Activated T-cell treated with anti-CD3 and anti-CD28 coated beads, Interleukin-2, amount 50 U/mL, for 72 hours (primary cell): Measurements from ENCODE around the gene SETSIP. TPM values are rescaled to one million over a fixed set of nuclear protein-coding genes. Genes with fewer than 3 reads are reported as not detected.
"Not testable (repeated sequence)": the region's sequence is repeated elsewhere in the genome, so short reads cannot be mapped to it uniquely, and the experiment has no call there.

ENCODE experiments used
- ATAC-seq, 2 donors: fragments of 150-1000 bp; cut with Tn5 transposase; replicated peaks in 1 of 2; 2 replicates each; pipeline ENCODE4 v1.10.0; 2021; ENCODE audit warnings: moderate library complexity in 2 of 2, mild to moderate bottlenecking in 1 of 2
- DNase-seq, 2 donors: peaks; one replicate each; pipeline ENCODE4 v3.0.0; 2021 to 2022; ENCODE audit warnings: mixed read lengths in 1 of 2
- H3K27ac Mint-ChIP-seq: one replicate; pipeline ENCODE4 v1.8.0; 2022; ENCODE audit warnings: mild to moderate bottlenecking, moderate library complexity, mixed read lengths
- H3K27me3 Mint-ChIP-seq: one replicate; pipeline ENCODE4 v1.8.0; 2022; ENCODE audit warnings: low read depth, mixed read lengths
- H3K36me3 Mint-ChIP-seq, 2 donors: one replicate each; pipeline ENCODE4 v1.8.0; 2022; ENCODE audit warnings: mixed read lengths in 2 of 2, mild to moderate bottlenecking in 1 of 2; ENCODE audit not compliant: insufficient read depth in 2 of 2
- H3K4me1 Mint-ChIP-seq: one replicate; pipeline ENCODE4 v1.8.0; 2022; ENCODE audit warnings: low read depth, mixed read lengths
- H3K4me3 Mint-ChIP-seq, 2 donors: one replicate each; pipeline ENCODE4 v1.8.0; 2022; ENCODE audit warnings: mild to moderate bottlenecking in 2 of 2, mixed read lengths in 2 of 2, moderate library complexity in 2 of 2
- H3K9me3 Mint-ChIP-seq, 2 donors: one replicate each; pipeline ENCODE4 v1.8.0; 2022; ENCODE audit warnings: mixed read lengths in 2 of 2
- total RNA-seq, 2 donors: library from RNA; stranded (reverse); gene quantifications; one replicate each; pipeline ENCODE4 v1.2.3, GENCODE V29; 2022

The SETSIP gene
- total RNA-seq, 2 donors from 2014 or later = not detected

GRCh38 chr1:92081031-92081430 is 5.8 kb upstream of the SETSIP start:
- H3K36me3 Mint-ChIP-seq = peaks cover 3 to 8% of the 10 kb centered on the region in 2 donors
- no peak for DNase-seq
- ATAC-seq = no peak
- H3K4me1 Mint-ChIP-seq = peaks cover 18% of the 10 kb centered on the region
- H3K27ac Mint-ChIP-seq = no peak overlapping the region
- H3K9me3 Mint-ChIP-seq = peaks cover 0 to 4% of the 10 kb centered on the region in 2 donors
- peak overlapping the region; percentile 93 to 95 for H3K4me3 Mint-ChIP-seq
- H3K27me3 Mint-ChIP-seq = no peaks in the 10 kb centered on the region

- H3K9me3 Mint-ChIP-seq = peaks cover 0 to 1% of the 10 kb centered on the region in 2 donors
Measured at GRCh38 chr1:92080128-92080985, 5.1 kb upstream of the SETSIP start, which contains the start of gene BTBD8. Gene BTBD8 (plus strand): TSS chr1:92080345. CDS start chr1:92080572, 227 bp downstream.

GRCh38 chr1:92079441-92079840 is 4.2 kb upstream of the SETSIP start:
- no peaks in the 10 kb centered on the region for H3K27me3 Mint-ChIP-seq
- DNase-seq (no peak), ATAC-seq (no peak)
- no peaks in the 10 kb centered on the region for H3K9me3 Mint-ChIP-seq
- peaks cover 18% of the 10 kb centered on the region for H3K4me1 Mint-ChIP-seq
- H3K36me3 Mint-ChIP-seq = peaks cover 0 to 2% of the 10 kb centered on the region in 2 donors
- no peak overlapping the region for H3K27ac Mint-ChIP-seq
- H3K4me3 Mint-ChIP-seq = peak overlapping the region; percentile 93 to 95

More at GRCh38 chr1:92080128-92080985, 5.1 kb upstream of the SETSIP start, which contains the start of gene BTBD8:
- peaks cover 18% of the 10 kb centered on the region for H3K4me1 Mint-ChIP-seq
- ATAC-seq = peak; percentile 94 to 96
- peak within 1 kb of the TSS; percentile 91 for H3K27ac Mint-ChIP-seq
- H3K27me3 Mint-ChIP-seq = no peaks in the 10 kb centered on the region
- peak; percentile 90 to 91 for DNase-seq
- peak within 1 kb of the TSS; percentile 93 to 95 for H3K4me3 Mint-ChIP-seq
- H3K36me3 Mint-ChIP-seq = peaks cover 0 to 5% of the 10 kb centered on the region in 2 donors

GRCh38 chr1:92078077-92078476 is 2.9 kb upstream of the SETSIP start:
- not testable (repeated sequence) for H3K27ac Mint-ChIP-seq, H3K27me3 Mint-ChIP-seq, H3K9me3 Mint-ChIP-seq, DNase-seq, H3K4me3 Mint-ChIP-seq, H3K36me3 Mint-ChIP-seq, ATAC-seq
- H3K4me1 Mint-ChIP-seq = peaks cover 18% of the 10 kb centered on the region

- ATAC-seq (no peak), DNase-seq (no peak)
- H3K9me3 Mint-ChIP-seq = no peaks in the 10 kb centered on the region
- no peak overlapping the region for H3K27ac Mint-ChIP-seq
- H3K36me3 Mint-ChIP-seq = no peaks in the 10 kb centered on the region
- H3K27me3 Mint-ChIP-seq = no peaks in the 10 kb centered on the region
- no peak overlapping the region for H3K4me3 Mint-ChIP-seq
- peaks cover 6% of the 10 kb centered on the region for H3K4me1 Mint-ChIP-seq
Measured at GRCh38 chr1:92076363-92076762, 1.2 kb upstream of the SETSIP start.

GRCh38 chr1:92074446-92074845 is 765 bp downstream of the SETSIP start:
- H3K4me3 Mint-ChIP-seq, H3K27ac Mint-ChIP-seq, DNase-seq, ATAC-seq, H3K4me1 Mint-ChIP-seq, H3K27me3 Mint-ChIP-seq, H3K9me3 Mint-ChIP-seq, H3K36me3 Mint-ChIP-seq: not testable (repeated sequence)

GRCh38 chr1:92070892-92071291 is 4.3 kb downstream of the SETSIP start:
- H3K4me3 Mint-ChIP-seq = no peak overlapping the region
- H3K4me1 Mint-ChIP-seq = no peaks in the 10 kb centered on the region
- ATAC-seq (no peak), DNase-seq (no peak)
- no peaks in the 10 kb centered on the region for H3K9me3 Mint-ChIP-seq
- no peaks in the 10 kb centered on the region for H3K36me3 Mint-ChIP-seq
- H3K27me3 Mint-ChIP-seq = no peaks in the 10 kb centered on the region
- no peak overlapping the region for H3K27ac Mint-ChIP-seq

GRCh38 chr1:92066321-92066720 is 8.9 kb downstream of the SETSIP start:
- Mint-ChIP-seq H3K4me3 (no peak overlapping the region), H3K9me3 (no peaks in the 10 kb centered on the region), H3K4me1 (no peaks in the 10 kb centered on the region), H3K27ac (no peak overlapping the region), H3K36me3 (no peaks in the 10 kb centered on the region), H3K27me3 (no peaks in the 10 kb centered on the region)
- DNase-seq (no peak), ATAC-seq (no peak)

GRCh38 chr1:92065042-92065441 is 10.2 kb downstream of the SETSIP start:
- ATAC-seq (no peak), DNase-seq (no peak)
- no peak overlapping the region for H3K27ac Mint-ChIP-seq
- no peaks in the 10 kb centered on the region for H3K27me3 Mint-ChIP-seq
- H3K9me3 Mint-ChIP-seq = no peaks in the 10 kb centered on the region
- no peaks in the 10 kb centered on the region for H3K36me3 Mint-ChIP-seq
- no peaks in the 10 kb centered on the region for H3K4me1 Mint-ChIP-seq
- no peak overlapping the region for H3K4me3 Mint-ChIP-seq

- H3K9me3 Mint-ChIP-seq = no peaks in the 10 kb centered on the region
- no peak overlapping the region for H3K27ac Mint-ChIP-seq
- ATAC-seq (no peak), DNase-seq (no peak)
- H3K36me3 Mint-ChIP-seq = no peaks in the 10 kb centered on the region
- no peaks in the 10 kb centered on the region for H3K4me1 Mint-ChIP-seq
- H3K4me3 Mint-ChIP-seq = no peak overlapping the region
- peaks cover 5% of the 10 kb centered on the region for H3K27me3 Mint-ChIP-seq
Measured at GRCh38 chr1:92051948-92052347, 23.3 kb downstream of the SETSIP start.

GRCh38 chr1:92045766-92046495 is 29.3 kb downstream of the SETSIP start:
- ATAC-seq = no peak
- H3K9me3 Mint-ChIP-seq = no peaks in the 10 kb centered on the region
- H3K36me3 Mint-ChIP-seq = no peaks in the 10 kb centered on the region
- H3K4me3 Mint-ChIP-seq = no peak overlapping the region
- no peak for DNase-seq
- H3K4me1 Mint-ChIP-seq = no peaks in the 10 kb centered on the region
- H3K27me3 Mint-ChIP-seq = no peaks in the 10 kb centered on the region
- no peak overlapping the region for H3K27ac Mint-ChIP-seq

- Mint-ChIP-seq H3K4me3 (no peak overlapping the region), H3K9me3 (no peaks in the 10 kb centered on the region), H3K27ac (no peak overlapping the region), H3K36me3 (no peaks in the 10 kb centered on the region), H3K4me1 (no peaks in the 10 kb centered on the region), H3K27me3 (no peaks in the 10 kb centered on the region)
- DNase-seq (no peak), ATAC-seq (no peak)
Measured at GRCh38 chr1:92043621-92044020, 31.6 kb downstream of the SETSIP start.

- Mint-ChIP-seq H3K9me3 (no peaks in the 10 kb centered on the region), H3K36me3 (no peaks in the 10 kb centered on the region), H3K27ac (no peak overlapping the region), H3K4me1 (no peaks in the 10 kb centered on the region), H3K27me3 (peaks cover 1% of the 10 kb centered on the region), H3K4me3 (no peak overlapping the region)
- no peak for ATAC-seq
- no peak for DNase-seq
Measured at GRCh38 chr1:92040971-92041370, 34.2 kb downstream of the SETSIP start.
